Measurements from ENCODE around the gene MAPK10. TPM values are rescaled to one million over a fixed set of nuclear protein-coding genes. Genes with fewer than 3 reads are reported as not detected.

Gene MAPK10
- total RNA-seq, 1 experiment from 2014 or later, result 4.7 TPM

DNA sequence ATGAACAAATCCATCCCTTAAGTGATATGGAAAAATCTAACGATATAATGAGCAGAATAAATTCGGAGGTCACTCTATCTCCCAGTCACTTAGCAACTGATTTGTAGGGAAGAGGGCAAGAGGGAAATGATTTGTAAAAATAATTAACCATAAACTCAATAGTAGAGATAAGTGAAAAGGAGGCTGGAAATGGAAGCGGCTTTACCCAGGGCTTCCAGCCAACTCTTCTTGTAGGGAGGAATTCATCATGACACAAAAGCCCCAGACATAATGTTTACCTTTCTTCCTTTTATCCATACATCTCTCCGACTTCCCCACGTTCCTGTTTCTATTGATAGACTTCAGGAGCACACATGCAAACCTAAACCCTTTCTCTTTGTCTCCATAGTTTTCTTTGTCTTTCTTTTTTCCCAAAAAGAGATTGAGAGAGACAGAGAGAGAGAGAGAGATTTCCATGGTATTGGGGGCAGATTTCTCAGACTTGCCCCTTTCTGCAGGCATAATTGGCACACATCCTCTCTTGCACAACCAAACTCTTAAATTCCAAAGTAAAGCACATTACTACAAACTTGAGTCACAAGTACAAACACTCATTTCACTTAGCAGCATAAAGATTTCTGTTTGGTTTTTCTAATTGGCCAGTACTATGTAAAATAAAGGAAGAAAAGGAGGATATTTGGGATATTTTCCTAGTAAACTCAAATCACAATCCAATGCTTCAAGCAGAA is 140.9 kb downstream of the MAPK10 start:
- Histone ChIP-seq H4K20me1 (ENCODE audit: control insufficient read depth, insufficient read depth, insufficient read length) (no peaks in the 10 kb centered on the region), H3T11ph (ENCODE audit: low read length) (no peak overlapping the region), H2BK15ac (ENCODE audit: low read depth, low read length) (no peak overlapping the region), H3K9ac (ENCODE audit: extremely low read depth, insufficient read length, low read length) (no peak overlapping the region), H3K27me3 (ENCODE audit: insufficient read depth, low read length) (no peaks in the 10 kb centered on the region), H3K79me2 (ENCODE audit: insufficient read depth, low read length) (no peaks in the 10 kb centered on the region), H2AFZ (ENCODE audit: low read length) (no peak overlapping the region), H3K23me2 (ENCODE audit: insufficient read length, low read depth, low read length, poor library complexity, severe bottlenecking) (no peaks in the 10 kb centered on the region), H4K5ac (ENCODE audit: insufficient read length, low read depth, low read length) (no peak overlapping the region), H3K4me2 (ENCODE audit: insufficient read depth, insufficient read length, low read length) (no peak overlapping the region), H3K23ac (ENCODE audit: insufficient read length, low read depth, low read length) (no peak overlapping the region), H2BK12ac (ENCODE audit: insufficient read length, low read depth, low read length) (no peak overlapping the region), H2AK5ac (ENCODE audit: insufficient read length, low read length) (no peak overlapping the region), H2BK120ac (ENCODE audit: low read depth, low read length, poor library complexity, severe bottlenecking) (no peak overlapping the region), H3K18ac (ENCODE audit: insufficient read length, low read depth, low read length) (no peak overlapping the region), H3K56ac (ENCODE audit: insufficient read length, low read depth, low read length) (no peak overlapping the region), H3K14ac (ENCODE audit: insufficient read depth, low read length) (no peak overlapping the region), H3K4ac (ENCODE audit: low read depth, low read length) (no peak overlapping the region), H3K4me1 (ENCODE audit: insufficient read depth, low read length) (no peaks in the 10 kb centered on the region), H4K91ac (ENCODE audit: insufficient read length, low read depth, low read length) (no peak overlapping the region), H3K79me1 (ENCODE audit: insufficient read depth, low read depth, low read length, poor library complexity, severe bottlenecking) (no peaks in the 10 kb centered on the region), H2BK5ac (ENCODE audit: insufficient read length, low read length) (no peak overlapping the region), H3K27ac (ENCODE audit: insufficient read length, low read depth, low read length) (no peak overlapping the region), H2BK20ac (ENCODE audit: low read depth, low read length, poor library complexity, severe bottlenecking) (no peak overlapping the region), H4K8ac (replicated peaks; ENCODE audit: insufficient read length, low read depth, low read length) (no peak overlapping the region), H3K9me3 (ENCODE audit: control insufficient read depth, low read depth, low read length) (no peaks in the 10 kb centered on the region)
- peaks cover 8 to 28% (median 23%) of the 10 kb centered on the region in 3 experiments for H3K36me3 Mint-ChIP-seq (ENCODE audit: insufficient read depth in 1 of 3, low read depth in 3 of 3)
- H3K27me3 Mint-ChIP-seq (ENCODE audit: low read depth), result no peaks in the 10 kb centered on the region
- peaks cover 8 to 15% of the 10 kb centered on the region in 2 experiments for H3K9me3 Mint-ChIP-seq
- WGBS (ENCODE audit: extremely low coverage, insufficient read length, low lambda C conversion rate), result no CpG with 5 or more reads among the region's 5 CpGs
- H3K27ac Mint-ChIP-seq, result no peak overlapping the region; a peak in 1 of 7 replicates
- no peak overlapping the region for H3K4me3 Mint-ChIP-seq
- no peak for DNase-seq
- peaks cover 13 to 18% of the 10 kb centered on the region in 2 experiments for H3K4me1 Mint-ChIP-seq
- TF ChIP-seq, protein P1, sequence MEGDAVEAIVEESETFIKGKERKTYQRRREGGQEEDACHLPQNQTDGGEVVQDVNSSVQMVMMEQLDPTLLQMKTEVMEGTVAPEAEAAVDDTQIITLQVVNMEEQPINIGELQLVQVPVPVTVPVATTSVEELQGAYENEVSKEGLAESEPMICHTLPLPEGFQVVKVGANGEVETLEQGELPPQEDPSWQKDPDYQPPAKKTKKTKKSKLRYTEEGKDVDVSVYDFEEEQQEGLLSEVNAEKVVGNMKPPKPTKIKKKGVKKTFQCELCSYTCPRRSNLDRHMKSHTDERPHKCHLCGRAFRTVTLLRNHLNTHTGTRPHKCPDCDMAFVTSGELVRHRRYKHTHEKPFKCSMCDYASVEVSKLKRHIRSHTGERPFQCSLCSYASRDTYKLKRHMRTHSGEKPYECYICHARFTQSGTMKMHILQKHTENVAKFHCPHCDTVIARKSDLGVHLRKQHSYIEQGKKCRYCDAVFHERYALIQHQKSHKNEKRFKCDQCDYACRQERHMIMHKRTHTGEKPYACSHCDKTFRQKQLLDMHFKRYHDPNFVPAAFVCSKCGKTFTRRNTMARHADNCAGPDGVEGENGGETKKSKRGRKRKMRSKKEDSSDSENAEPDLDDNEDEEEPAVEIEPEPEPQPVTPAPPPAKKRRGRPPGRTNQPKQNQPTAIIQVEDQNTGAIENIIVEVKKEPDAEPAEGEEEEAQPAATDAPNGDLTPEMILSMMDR (conservative IDR thresholded peaks at IDR 0.05), result no peak
